HG02973 (cell line): ENCODE measurements around the gene RIN3.

ENCODE experiments used
- ATAC-seq: cut with Tn5 transposase; IDR thresholded peaks from one replicate; pipeline ENCODE4 v1.9.1; 2021; ENCODE audit warnings: moderate library complexity; ENCODE audit not compliant: unreplicated experiment

RIN3 gene, protein sequence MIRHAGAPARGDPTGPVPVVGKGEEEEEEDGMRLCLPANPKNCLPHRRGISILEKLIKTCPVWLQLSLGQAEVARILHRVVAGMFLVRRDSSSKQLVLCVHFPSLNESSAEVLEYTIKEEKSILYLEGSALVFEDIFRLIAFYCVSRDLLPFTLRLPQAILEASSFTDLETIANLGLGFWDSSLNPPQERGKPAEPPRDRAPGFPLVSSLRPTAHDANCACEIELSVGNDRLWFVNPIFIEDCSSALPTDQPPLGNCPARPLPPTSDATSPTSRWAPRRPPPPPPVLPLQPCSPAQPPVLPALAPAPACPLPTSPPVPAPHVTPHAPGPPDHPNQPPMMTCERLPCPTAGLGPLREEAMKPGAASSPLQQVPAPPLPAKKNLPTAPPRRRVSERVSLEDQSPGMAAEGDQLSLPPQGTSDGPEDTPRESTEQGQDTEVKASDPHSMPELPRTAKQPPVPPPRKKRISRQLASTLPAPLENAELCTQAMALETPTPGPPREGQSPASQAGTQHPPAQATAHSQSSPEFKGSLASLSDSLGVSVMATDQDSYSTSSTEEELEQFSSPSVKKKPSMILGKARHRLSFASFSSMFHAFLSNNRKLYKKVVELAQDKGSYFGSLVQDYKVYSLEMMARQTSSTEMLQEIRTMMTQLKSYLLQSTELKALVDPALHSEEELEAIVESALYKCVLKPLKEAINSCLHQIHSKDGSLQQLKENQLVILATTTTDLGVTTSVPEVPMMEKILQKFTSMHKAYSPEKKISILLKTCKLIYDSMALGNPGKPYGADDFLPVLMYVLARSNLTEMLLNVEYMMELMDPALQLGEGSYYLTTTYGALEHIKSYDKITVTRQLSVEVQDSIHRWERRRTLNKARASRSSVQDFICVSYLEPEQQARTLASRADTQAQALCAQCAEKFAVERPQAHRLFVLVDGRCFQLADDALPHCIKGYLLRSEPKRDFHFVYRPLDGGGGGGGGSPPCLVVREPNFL

DNA sequence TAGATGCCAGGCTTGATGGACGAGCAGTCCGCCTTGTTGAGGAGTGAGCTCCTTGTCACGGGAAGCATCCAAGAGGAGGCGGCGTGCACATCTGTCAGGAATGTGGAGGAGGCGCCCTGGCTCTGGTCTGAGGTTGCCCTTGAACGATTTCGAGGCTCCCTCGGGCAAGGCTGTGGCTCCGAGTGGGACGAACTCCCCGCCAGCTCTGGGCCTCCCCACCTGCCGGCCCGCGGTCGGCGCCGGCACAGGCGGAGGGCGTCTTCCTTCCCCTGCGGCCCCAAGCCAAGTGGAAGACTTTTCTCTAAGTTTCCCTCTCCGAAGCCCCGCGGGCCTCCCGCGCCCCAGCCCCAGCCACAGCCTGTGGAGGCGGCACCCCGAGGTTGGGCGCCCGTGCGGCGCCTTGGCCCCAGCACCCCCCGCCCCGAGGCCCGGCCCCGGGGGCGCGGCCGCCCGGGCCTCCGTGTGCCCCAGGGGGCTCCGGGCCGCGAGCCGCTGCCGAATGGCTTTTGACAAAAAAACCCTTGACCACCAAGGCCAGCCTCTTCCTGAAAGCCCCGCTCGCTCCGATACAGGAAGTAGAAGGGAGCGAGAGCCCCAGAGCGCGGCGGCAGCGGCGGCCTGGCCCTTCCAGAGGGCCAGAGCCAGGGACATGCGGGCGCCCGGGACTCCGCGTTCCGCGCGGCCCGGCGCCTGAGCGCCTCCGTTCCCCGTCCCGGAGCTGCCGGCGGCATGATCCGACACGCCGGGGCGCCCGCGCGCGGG lies at the start of gene RIN3:
Gene RIN3 (plus strand): TSS at position 578 of the 762 bp plus-strand sequence. CDS start 152 bp downstream, at position 730.
- peak; percentile 72 for ATAC-seq

- ATAC-seq, result no peak
Observed at GRCh38 chr14:92464156-92464555, 49.4 kb upstream of the RIN3 start.

- no peak for ATAC-seq
Observed at GRCh38 chr14:92464716-92465115, 48.9 kb upstream of the RIN3 start.

DNA sequence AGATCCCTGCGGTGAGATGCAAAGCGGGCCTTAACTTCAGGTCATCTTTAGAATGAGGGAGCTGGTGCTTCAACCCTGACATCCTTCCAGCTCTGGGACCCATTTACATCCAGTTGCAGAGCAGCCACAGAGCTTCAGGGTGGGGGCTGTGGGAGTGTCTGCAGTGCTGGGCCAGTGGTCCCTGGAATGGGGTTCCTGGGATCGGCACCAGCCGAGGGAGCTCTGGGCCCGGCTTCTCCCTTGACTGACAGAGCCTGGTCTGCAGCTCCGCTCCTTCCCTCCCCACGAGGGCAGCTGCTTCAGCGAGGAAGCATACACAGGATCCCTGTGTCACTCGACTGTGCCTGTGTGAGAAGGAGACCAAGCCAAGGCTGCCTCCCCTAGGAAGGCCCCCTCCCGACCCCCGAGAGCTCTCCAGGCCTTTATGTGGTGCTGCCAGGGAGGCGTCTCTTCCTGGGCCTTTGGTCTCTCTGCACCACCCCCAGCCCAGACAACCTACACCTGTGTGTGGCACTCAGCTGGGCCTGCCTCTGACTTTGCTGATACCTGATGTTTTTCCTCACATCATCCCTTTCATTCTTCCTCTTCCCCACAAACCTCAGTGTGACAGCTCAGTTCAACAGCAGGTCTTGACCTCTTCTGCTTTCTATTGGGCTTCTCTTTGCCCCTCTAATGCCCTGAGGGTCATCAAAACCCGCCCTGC lies 48.1 kb upstream of the RIN3 start:
- ATAC-seq, result no peak

- no peak for ATAC-seq
Observed at GRCh38 chr14:92466059-92466458, 47.5 kb upstream of the RIN3 start.

DNA sequence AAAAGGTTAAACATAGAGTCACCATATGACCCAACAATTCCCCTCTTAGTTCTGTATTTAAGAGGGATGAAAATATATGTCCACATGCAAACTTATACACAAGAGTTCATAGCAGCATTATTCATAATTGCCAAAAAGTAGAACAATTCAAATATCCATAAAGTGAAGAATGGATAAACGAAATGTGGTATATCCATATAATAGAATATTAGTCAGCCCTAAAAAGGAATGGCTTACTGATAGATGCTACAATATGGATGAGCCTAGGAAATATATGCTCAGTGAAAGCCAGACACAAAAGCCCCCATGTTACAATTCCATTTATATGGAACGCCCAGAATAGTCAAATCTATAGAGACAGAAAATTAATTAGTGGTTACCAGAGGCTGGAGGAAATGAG lies 44.1 kb upstream of the RIN3 start:
- no peak for ATAC-seq

GRCh38 chr14:92470215-92470614 lies 43.4 kb upstream of the RIN3 start:
- no peak for ATAC-seq

DNA sequence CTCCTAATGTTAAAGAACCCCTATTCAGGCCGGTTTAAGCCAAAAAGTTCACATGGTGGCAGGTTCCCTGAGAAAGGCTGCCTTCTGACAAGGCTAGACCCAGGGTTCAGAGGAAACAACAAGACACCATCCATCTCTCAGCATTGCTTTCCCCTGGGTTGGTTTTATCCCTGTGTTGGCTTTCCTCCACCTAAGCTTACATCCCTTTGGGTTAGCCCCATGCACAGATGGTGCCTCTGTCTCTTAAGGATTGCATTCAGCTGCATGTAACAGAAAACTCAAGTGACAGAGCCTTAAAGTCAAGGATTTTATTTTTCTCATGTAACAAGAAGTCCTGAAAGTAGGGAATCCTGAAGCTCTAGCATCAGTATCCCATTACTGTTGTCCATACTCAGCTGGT lies 42.8 kb upstream of the RIN3 start:
- ATAC-seq, result no peak

- ATAC-seq, result no peak
Observed at GRCh38 chr14:92471919-92472318, 41.7 kb upstream of the RIN3 start.

DNA sequence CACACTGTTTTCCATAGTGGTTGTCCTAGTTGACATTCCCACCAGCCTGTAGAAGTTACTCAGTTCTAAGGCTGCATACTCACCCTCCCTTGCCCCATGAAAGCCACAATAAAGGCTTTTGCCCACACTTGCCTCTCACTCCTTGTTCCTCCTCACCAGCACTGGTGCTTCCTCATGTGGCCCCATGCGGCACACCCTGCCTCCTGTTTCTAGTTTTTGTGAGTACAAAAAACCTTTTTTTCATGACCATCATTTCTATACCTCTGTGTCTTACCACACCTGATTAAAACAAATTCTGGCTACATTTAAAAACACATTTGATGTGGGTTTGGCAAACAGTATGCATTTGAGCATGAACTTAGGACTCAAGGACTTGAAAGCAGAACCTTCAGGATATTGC lies 40.7 kb upstream of the RIN3 start:
- ATAC-seq, result no peak

- no peak for ATAC-seq
Observed at GRCh38 chr14:92473261-92473968, 40.2 kb upstream of the RIN3 start.

- no peak for ATAC-seq
Observed at GRCh38 chr14:92473969-92474535, 39.5 kb upstream of the RIN3 start.

GRCh38 chr14:92475037-92475436 lies 38.5 kb upstream of the RIN3 start:
- ATAC-seq, result no peak

DNA sequence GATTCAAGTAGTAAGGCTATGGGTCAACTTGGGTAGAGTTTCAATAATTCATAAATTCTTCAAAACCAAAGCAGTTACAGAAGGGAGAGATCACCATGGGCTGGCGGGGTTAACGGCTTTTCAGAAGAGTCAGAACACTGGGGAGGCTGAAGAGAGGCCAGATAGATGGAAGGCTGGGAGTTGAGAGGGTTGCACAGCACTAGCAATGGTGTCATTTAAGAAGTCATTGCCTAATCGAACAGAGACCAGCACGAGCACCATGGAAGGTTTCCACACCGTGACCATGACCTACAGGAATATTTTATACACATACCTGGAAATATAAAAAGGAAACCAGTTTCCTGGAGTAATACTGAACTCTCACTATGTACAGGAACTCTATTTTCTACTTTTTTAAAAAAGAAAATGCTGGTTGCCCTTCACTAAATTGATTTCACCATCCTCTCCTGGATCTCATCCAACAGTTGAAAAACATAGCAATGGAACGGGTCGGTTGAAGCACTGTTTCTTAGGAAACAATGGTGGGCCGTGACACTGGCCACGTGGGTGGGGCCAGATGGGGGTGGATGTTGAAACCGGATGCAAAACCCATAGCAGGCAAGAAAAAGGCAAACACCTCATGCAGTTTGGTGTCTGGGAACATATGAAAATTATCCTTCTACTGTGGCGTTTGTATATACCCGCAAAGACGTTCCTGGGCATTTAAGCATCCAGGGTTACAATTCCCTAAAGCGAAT lies 38.0 kb upstream of the RIN3 start:
- no peak for ATAC-seq

- no peak for ATAC-seq
Observed at GRCh38 chr14:92480856-92481255, 32.7 kb upstream of the RIN3 start.

DNA sequence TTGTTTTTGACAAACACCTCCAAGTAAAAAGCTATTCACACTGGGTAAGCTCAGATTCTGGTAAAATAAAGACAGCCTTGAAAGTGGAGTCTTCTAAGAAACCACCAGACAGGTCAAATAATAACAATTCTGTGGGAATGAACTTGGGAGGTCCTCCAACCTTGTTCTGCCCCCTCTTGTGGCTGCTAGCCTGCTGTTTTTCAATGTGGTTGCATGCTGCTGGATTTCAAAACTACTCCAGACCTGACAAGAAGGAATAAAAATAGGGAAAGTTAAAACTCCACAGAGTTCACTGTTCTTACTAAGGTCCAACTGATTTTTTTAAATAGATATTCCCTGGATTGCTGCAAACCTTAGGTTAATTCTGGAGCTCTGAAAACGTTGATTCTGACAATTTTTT lies 32.2 kb upstream of the RIN3 start:
- ATAC-seq, result no peak

GRCh38 chr14:92481811-92482555 lies 31.6 kb upstream of the RIN3 start:
- ATAC-seq, result no peak
